ENCODE results near the gene LMBR1. TPM values are rescaled to one million over a fixed set of nuclear protein-coding genes. Genes with fewer than 3 reads are reported as not detected.

Gene LMBR1
- total and polyA plus RNA-seq, 2 of the 13 experiments (the other 11 are each of a cell fraction or from before 2014, with no cell fraction given): 20.9 to 39.6 TPM

- TF ChIP-seq BCL3 (CRISPR knock-in tag; IDR thresholded peaks at IDR 0.05): 0 out of 2 replicates have a peak, but pooled peaks have one; percentile 26
- TF ChIP-seq EZH2 (conservative IDR thresholded peaks at IDR 0.05; ENCODE audit: low read depth, low read length): no peak
- TF ChIP-seq RORA (CRISPR knock-in tag; IDR thresholded peaks at IDR 0.05): no peak
- no peak for TF ChIP-seq ETS1 (CRISPR knock-in tag; IDR thresholded peaks at IDR 0.05)
- TF ChIP-seq ZSCAN22 (CRISPR knock-in tag; IDR thresholded peaks at IDR 0.05): no peak
- TF ChIP-seq SALL2 (CRISPR knock-in tag; IDR thresholded peaks at IDR 0.05): no peak
- TF ChIP-seq ZNF776 (CRISPR knock-in tag; IDR thresholded peaks at IDR 0.05): no peak
- no peak for TF ChIP-seq ZNF30 (CRISPR knock-in tag; IDR thresholded peaks at IDR 0.05)
- TF ChIP-seq ZNF563 (CRISPR knock-in tag; IDR thresholded peaks at IDR 0.05): no peak
- no peak for TF ChIP-seq NBN (conservative IDR thresholded peaks at IDR 0.05)
- TF ChIP-seq ZBTB14 (CRISPR knock-in tag; IDR thresholded peaks at IDR 0.05): no peak
- TF ChIP-seq ZNF562 (CRISPR knock-in tag; IDR thresholded peaks at IDR 0.05; ENCODE audit: borderline replicate concordance): no peak
- TF ChIP-seq HDAC2 (CRISPR knock-in tag; IDR thresholded peaks at IDR 0.05): peak; percentile 83
- no peak for TF ChIP-seq ARID3A (IDR thresholded peaks at IDR 0.05; ENCODE audit: low read depth, low read length)
- 0 out of 2 replicates have a peak, but pooled peaks have one; percentile 15 for TF ChIP-seq ZBTB33 (CRISPR knock-in tag; IDR thresholded peaks at IDR 0.05)
- TF ChIP-seq ZNF207 (IDR thresholded peaks at IDR 0.05; ENCODE audit: borderline replicate concordance): no peak
- no peak for TF ChIP-seq SKIL (CRISPR knock-in tag; IDR thresholded peaks at IDR 0.05; ENCODE audit: borderline replicate concordance)
- TF ChIP-seq MAX (IDR thresholded peaks at IDR 0.05): peak; percentile 36; the same call in 1 of the 2 replicates
- TF ChIP-seq ZNF124 (CRISPR knock-in tag; IDR thresholded peaks at IDR 0.05): no peak
- TF ChIP-seq KLF15 (CRISPR knock-in tag; IDR thresholded peaks at IDR 0.05; ENCODE audit: borderline replicate concordance): no peak
Measured at GRCh38 chr7:156666368-156667109, 226.4 kb downstream of the LMBR1 start (continued).

Data from HepG2 (cell line).